ENCODE measurements around the gene IQCE.

DNA sequence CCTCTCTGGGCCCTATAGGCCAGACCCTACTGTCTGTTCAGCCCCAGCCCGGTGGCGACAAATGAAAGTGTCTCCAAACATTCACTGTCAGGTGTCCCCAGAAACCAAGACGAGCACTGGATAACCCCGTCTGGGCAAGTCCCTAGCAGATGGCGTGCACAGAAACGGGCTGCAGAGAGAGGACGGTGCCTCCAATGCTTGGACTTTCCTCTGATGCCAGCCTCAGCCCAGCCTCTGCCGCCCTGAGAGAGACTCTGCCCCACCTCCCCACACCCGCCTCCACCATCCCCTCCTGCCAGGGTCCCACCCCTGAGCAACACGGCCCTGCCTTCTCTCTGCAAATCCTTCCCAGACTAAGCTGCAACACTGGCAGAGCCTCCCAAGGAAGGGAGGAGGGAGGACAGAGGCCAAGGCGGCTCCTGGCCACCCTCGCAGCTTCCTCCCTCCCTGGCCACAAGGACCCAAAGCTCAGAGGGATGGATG lies 46.6 kb upstream of the IQCE start:
- TF ChIP-seq, protein P1, sequence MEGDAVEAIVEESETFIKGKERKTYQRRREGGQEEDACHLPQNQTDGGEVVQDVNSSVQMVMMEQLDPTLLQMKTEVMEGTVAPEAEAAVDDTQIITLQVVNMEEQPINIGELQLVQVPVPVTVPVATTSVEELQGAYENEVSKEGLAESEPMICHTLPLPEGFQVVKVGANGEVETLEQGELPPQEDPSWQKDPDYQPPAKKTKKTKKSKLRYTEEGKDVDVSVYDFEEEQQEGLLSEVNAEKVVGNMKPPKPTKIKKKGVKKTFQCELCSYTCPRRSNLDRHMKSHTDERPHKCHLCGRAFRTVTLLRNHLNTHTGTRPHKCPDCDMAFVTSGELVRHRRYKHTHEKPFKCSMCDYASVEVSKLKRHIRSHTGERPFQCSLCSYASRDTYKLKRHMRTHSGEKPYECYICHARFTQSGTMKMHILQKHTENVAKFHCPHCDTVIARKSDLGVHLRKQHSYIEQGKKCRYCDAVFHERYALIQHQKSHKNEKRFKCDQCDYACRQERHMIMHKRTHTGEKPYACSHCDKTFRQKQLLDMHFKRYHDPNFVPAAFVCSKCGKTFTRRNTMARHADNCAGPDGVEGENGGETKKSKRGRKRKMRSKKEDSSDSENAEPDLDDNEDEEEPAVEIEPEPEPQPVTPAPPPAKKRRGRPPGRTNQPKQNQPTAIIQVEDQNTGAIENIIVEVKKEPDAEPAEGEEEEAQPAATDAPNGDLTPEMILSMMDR (IDR thresholded peaks at IDR 0.05; ENCODE audit: poor library complexity, severe bottlenecking): no peak
- TF ChIP-seq POLR2AphosphoS5 (IDR thresholded peaks at IDR 0.05) (no peak), EZH2 (IDR thresholded peaks at IDR 0.05; ENCODE audit: borderline replicate concordance, insufficient read depth, low read length, poor library complexity, severe bottlenecking) (no peak), EP300 (conservative IDR thresholded peaks at IDR 0.05; ENCODE audit: poor library complexity, severe bottlenecking) (no peak), RAD21 (conservative IDR thresholded peaks at IDR 0.05) (no peak), MXI1 (conservative IDR thresholded peaks at IDR 0.05; ENCODE audit: poor library complexity, severe bottlenecking) (no peak), TAF1 (IDR thresholded peaks at IDR 0.05; ENCODE audit: low read depth) (no peak)
- TF ChIP-seq, protein P2, sequence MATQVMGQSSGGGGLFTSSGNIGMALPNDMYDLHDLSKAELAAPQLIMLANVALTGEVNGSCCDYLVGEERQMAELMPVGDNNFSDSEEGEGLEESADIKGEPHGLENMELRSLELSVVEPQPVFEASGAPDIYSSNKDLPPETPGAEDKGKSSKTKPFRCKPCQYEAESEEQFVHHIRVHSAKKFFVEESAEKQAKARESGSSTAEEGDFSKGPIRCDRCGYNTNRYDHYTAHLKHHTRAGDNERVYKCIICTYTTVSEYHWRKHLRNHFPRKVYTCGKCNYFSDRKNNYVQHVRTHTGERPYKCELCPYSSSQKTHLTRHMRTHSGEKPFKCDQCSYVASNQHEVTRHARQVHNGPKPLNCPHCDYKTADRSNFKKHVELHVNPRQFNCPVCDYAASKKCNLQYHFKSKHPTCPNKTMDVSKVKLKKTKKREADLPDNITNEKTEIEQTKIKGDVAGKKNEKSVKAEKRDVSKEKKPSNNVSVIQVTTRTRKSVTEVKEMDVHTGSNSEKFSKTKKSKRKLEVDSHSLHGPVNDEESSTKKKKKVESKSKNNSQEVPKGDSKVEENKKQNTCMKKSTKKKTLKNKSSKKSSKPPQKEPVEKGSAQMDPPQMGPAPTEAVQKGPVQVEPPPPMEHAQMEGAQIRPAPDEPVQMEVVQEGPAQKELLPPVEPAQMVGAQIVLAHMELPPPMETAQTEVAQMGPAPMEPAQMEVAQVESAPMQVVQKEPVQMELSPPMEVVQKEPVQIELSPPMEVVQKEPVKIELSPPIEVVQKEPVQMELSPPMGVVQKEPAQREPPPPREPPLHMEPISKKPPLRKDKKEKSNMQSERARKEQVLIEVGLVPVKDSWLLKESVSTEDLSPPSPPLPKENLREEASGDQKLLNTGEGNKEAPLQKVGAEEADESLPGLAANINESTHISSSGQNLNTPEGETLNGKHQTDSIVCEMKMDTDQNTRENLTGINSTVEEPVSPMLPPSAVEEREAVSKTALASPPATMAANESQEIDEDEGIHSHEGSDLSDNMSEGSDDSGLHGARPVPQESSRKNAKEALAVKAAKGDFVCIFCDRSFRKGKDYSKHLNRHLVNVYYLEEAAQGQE (IDR thresholded peaks at IDR 0.05; ENCODE audit: borderline replicate concordance): no peak

All from neural cell (in vitro differentiated cells).